Activated CD8-positive, alpha-beta memory T cell treated with anti-CD3 and anti-CD28 coated beads for 24 hours (primary cell): ENCODE results near the gene MYO9A.
"Not testable (repeated sequence)": the region's sequence is repeated elsewhere in the genome, so short reads cannot be mapped to it uniquely, and the experiment has no call there.

Experiments used
- DNase-seq: peaks from one replicate; pipeline ENCODE4 v3.0.0-alpha.2; 2020

Gene MYO9A

DNA sequence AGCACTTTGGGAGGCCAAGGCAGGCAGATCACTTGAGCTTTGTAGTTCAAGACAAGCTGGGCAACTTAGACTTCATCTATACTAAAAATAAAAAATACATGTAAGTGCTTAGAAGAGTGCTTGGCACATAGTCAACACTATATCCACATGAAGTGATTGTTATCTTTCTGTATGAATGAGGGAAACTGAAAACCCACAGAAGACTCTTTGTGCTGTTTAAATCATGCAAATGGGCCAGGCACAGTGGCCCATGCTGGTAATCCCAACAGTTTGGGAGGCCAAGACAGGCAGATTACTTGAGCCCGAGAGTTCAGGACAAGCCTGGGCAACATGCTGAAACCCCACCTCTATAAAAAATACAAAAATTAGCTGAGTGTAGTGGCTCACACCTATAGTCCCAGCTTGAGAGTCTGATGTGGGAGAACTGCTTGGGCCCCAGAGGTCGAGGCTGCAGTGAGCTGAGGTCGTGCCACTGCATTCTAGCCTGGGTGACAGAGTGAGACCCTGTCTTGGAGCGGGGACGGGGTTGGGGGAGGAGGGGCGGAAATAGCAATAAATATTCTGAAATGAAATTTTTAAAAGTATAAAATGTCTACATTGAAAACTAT, 177.9 kb downstream of the MYO9A start:
- no peak for DNase-seq

GRCh38 chr15:71937650-71938311, 180.2 kb downstream of the MYO9A start:
- DNase-seq, result no peak

DNA sequence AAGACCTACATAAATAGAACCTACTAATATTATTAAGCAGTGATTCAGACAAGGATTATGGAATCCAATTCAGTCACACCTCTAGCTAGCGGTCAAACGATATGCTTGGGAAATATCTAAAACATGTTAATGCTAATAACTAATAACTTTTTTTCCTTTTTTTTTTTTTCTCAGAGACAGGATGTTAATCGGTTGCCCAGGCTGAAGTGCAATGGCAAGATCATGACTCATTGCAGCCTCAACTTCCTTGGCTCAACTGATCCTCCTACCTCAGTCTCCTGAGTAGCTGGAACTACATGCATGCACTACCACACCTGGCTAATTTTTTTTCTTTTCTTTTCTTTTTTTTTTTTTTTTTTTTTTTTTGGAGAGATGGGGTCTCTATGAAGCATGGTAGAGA, 183.5 kb downstream of the MYO9A start:
- DNase-seq, result no peak

- DNase-seq, result no peak
Measured at GRCh38 chr15:71932689-71933088, 185.3 kb downstream of the MYO9A start.

DNA sequence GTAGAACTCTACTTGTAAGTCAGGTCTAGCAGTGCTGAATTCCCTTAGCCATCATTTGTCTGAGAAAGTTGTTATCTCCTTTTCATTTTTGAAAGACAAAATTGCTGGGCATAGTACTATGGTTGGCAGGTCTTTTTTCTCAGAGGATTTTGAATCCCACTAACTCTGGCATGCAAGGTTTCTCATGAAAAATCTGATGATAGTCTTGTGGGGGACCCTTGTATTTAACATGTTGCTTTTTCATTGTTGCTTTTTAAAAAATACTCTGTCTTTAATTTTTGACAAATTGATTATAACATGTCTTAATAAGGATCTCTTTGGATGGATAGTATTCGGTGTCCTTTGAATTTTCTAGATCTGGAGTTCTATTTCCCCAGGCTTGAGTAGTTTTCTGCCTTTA, 186.7 kb downstream of the MYO9A start:
- no peak for DNase-seq

- no peak for DNase-seq
Measured at GRCh38 chr15:71925145-71925544, 192.8 kb downstream of the MYO9A start.

DNA sequence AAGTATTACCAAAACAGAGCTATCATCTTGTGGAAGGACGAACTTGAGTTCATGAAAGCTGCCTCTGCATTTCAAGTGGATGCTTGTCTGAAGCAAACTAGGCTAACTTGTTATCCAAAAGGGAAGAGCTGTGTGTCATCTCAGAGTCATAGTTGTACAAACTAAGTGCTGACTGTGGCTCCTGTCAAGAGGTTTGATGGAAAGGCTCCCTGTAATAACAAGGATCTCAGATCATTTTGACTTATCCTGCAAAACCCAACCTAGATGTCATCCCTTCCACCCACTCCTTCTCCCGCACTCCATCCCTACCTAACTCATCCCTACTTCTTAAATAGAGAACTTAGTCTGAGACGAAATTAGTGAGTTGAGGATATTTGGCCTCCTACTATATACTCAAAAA, 196.8 kb downstream of the MYO9A start:
- no peak for DNase-seq

GRCh38 chr15:71920573-71920972, 197.4 kb downstream of the MYO9A start:
- no peak for DNase-seq

DNA sequence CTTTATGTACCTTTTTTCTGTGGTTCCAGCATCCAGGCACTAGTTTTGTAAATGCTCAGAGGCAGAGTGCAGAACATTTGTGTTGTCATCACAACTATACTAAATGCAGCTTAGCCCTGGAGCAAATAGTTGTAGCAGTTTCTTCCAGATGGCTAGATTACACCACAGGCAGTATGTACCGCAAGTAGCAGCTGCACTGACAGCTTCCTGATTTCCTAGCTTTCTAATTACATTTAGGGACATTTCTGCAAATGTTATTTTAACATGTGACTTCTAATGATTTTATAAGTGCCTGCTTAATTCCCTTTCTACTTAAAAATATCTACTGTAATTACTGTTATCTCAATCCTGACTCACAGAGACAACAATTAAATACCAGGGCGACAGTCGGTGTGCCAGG, 201.1 kb downstream of the MYO9A start:
- DNase-seq, result no peak

- DNase-seq, result no peak
Measured at GRCh38 chr15:71914092-71914491, 203.9 kb downstream of the MYO9A start.

DNA sequence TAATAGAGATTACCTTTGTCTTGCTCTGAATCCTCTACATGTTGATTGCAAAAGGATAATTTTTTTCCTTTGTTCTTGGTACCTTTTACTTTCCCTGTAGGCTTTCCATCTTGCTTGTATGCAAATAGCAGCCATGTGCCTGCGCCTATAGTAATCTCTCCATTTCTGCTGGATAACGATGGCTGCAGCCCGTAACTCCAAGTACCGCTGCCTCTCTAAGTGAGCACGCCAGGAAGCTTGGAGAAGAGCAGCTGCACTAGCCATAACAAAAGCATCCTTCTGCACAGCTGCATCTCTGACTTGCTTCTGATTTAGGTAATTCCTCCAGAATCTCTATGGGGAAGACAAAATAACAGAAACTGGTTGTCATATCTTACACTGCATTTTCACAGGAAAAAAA, 218.3 kb downstream of the MYO9A start:
- no peak for DNase-seq

DNA sequence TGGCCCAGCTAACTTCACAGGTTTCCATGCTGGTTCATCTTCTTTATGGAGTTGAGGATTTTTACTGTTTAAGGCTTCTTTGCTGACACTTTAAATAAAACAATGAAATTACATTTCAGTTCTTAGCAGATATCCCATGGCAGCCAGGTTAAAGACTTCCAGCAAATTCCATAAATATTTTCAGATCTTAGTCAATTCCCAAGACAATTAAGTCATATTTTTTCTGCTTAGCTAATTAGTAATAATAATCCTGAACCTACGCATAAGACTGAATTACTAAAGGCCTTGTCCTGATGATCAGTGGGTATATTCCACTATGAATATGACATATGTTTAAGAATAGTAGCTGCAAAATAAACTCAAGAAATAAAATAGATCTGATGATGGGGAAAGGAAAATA, 224.3 kb downstream of the MYO9A start:
- no peak for DNase-seq

DNA sequence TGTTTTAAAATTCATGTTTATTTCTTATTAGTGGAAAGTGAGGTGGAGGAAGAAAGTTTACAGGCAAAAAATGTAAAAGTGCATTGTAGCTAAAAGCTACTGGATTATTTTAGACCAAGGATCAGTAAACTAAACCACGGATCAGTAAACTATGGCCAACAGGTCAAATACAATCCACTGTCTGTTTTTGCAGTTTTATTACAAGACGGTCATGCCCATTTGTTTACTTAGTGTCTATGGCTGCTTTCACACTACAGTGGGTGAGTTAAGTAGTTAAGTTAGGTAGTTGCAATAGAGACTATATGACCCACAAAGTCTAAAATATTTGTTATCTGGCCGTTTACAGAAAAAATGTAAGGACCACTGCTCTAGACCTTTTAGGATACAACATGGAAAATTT, 225.6 kb downstream of the MYO9A start:
- no peak for DNase-seq

- DNase-seq, result no peak
Measured at GRCh38 chr15:71891026-71891425, 226.9 kb downstream of the MYO9A start.

DNA sequence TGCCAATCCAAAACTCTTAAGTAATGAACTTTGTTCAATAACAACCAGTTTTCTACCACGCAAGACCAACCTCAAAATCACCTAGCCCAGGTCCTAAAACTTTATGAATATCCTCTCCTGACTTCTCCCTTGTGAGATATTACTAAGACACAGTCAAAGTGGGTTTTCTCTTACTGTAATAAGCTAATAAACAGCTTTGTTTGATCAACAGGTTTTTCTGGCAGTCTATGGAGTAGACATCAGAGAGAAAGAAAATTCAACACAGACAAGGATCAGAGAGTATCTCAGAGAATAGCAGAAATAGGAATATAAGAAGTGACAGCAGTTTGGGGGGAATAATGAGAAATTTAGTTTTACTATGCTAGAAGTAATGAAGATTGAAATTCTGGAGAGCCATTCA, 228.0 kb downstream of the MYO9A start:
- no peak for DNase-seq

- no peak for DNase-seq
Measured at GRCh38 chr15:71889385-71889784, 228.6 kb downstream of the MYO9A start.

DNA sequence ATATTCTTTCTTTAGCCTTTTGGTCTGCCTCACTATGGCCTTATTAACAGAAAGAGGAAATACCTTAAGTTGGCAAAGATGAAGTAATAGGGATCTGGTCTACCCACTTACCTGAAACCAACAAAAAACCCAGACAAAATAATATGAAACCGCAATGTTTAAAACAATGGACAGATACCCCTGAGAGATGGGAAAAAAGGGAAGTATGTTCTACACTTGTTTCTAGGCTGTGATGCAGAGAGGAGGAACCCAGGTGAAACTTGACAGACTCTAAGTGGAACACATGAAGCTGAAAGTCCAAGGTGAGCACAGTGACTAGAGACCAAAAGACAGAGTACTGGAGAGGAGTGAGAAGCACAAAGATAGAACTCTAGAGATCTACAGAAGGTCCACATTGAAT, 229.2 kb downstream of the MYO9A start:
- no peak for DNase-seq

DNA sequence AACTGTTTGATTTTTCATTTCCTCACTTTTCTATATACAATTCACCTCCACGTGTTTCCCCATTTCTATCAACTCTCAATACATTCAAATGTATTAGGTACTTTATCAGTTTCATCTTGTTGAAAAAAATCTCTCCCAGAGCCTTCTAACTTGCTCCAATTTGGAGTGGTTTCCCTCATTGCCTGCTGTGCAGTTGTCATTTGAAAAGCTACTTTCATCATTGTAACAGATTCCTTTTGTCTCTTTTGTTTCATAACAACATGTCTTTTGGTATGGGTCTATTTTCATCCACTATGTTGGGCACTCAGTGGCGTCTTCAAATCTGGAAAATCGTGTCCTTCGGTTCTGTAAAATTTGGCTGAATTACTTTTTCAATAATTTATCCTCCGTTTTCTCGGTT, 232.6 kb downstream of the MYO9A start:
- DNase-seq, result no peak

DNA sequence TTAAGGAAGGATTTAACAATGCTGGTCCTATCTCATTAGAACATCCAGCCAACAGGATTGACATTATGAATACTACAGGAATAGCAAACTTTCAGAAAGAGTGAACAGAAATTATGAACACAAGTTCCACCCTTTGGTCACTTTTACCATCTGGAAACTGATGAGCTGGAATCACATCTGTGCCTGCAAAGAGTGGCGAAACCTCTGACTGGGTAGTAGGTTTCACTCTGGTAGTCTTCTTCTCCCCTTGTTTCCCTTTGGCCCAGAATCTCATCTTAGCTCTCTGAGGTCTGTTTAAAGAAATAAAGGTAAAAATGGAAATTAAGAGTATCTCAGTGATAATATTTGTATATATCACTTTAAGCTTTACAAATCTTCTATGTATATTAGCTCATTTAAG, 234.5 kb downstream of the MYO9A start:
- no peak for DNase-seq

DNA sequence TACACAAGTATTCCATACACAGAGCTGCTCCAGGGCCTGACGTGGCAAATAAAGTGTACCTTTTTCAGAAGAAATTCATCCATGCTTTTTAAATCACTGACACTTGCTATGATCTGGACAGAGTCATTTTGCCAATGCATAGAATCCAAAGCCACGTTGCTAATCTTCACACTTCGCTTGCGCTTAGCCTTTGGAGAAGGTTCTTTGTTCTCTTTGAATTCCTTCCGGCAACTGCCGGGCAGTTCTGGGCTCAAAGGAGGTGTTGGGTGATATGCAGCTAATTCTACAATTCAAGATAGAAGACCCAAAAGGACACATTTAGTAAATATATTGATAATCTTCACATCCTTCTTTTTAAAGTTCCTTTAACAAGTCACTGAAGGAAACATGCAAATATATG, 237.7 kb downstream of the MYO9A start:
- no peak for DNase-seq

- no peak for DNase-seq
Measured at GRCh38 chr15:71874245-71874644, 243.7 kb downstream of the MYO9A start.

GRCh38 chr15:71858232-71858631, 259.7 kb downstream of the MYO9A start:
- DNase-seq, result not testable (repeated sequence)

GRCh38 chr15:71853543-71853942, 264.4 kb downstream of the MYO9A start:
- no peak for DNase-seq

DNA sequence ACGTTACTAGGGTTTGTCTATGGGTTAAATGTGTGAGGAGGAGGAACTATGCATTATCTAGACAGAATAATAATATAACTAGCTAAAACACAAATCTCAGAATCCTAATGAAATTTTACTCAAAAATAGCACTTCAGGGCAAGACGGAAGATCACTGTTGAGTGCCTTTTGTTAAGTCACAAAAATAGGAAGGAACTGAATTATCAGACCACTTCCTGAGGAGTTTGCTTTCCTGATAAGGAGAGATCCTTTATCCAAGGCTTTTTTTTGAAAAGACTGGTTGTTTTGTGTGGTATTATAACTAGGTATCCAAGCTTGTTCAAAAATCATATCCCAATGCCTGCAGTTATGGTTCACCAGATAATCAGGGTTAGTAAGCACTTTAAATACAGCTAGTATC, 273.0 kb downstream of the MYO9A start:
- DNase-seq, result no peak

GRCh38 chr15:71841563-71841962, 276.4 kb downstream of the MYO9A start:
- no peak for DNase-seq
